Measurements from ENCODE around the gene CPSF6.
"Not testable (repeated sequence)": the region's sequence is repeated elsewhere in the genome, so short reads cannot be mapped to it uniquely, and the experiment has no call there.

The CPSF6 gene

DNA sequence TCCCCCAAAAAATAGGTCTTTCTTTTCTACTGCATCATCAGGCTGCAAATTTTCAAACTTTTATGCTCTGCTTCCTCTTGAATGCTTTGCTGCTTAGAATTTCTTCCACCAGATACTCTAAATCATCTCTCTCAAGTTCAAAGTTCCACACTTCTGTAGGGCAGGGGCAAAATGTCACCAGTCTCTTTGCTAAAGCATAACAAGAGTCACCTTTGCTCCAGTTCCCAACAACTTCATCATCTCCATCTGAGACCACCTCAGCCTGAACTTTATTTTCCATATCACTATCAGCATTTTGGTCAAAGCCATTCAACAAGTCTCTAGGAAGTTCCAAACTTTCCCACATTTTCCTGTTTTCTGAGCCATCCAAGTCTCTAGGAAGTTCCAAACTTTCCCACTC lies 77.4 kb downstream of the CPSF6 start:
- in situ Hi-C loops (cut with MboI; ENCODE audit: low sequenced_read_pairs): not testable (repeated sequence)

DNA sequence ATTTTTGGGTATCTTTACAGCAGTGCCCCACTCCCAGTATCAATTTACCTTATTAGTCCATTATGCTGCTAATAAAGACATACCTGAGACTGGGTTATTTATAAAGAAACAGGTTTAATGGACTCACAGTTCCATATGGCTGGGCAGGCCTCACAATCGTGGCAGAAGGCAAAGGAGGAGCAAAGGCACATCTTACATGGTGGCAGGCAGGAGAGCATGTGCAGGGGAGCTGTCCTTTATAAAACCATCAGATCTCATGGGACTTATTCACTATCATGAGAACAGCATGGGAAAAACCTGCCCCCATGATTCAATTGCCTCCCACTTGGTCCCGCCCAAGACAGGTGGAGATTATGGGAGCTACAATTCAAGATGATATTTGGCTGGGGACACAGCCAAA lies 77.9 kb downstream of the CPSF6 start:
- in situ Hi-C loops (cut with MboI; ENCODE audit: low sequenced_read_pairs): not testable (repeated sequence)

DNA sequence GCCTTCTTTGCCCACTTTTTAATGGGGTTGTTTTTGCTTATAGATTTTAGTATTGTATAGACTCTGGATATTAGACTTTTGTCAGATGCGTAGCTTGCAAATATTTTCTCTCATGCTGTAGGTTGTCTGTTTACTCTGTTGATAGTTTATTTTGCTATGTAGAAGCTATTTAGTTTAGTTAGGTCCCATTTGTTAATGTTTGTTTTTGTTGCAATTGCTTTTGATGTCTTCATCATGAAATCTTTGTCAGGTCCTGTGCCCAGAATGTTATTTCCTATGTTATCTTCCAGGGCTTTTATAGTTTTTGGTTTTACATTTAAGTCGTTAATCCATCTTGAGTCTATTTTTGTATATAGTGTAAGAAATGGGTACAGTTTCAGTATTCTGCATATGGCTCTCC lies 78.9 kb downstream of the CPSF6 start:
- in situ Hi-C loops (cut with MboI; ENCODE audit: low sequenced_read_pairs): no loop called here

DNA sequence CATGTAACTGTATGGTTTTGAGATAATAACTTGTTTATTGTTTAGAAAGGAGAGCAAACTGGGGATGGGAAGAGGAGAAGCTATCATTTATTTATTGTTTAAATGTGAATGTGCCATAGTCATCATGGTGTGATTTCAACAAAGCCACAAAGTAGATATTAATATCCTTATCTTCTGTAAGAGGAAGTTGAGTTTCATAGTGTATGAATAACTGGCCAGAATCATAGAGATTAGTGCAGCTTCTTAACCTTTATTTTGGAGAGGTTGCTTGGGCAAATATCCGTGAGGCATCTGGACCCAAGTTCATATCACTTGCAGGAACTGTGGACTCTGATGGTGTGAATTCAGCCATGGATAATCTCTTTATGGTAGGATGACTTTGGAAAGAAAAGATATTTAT lies 82.0 kb downstream of the CPSF6 start:
- in situ Hi-C loops (cut with MboI; ENCODE audit: low sequenced_read_pairs): no loop called here
